COR-L47 (cell line): ENCODE data around the gene CDH4.

Source experiments
- DNase-seq: peaks from one replicate; lab custom pipeline; 2025; lab: John Stamatoyannopoulos, UW

CDH4 gene

DNA sequence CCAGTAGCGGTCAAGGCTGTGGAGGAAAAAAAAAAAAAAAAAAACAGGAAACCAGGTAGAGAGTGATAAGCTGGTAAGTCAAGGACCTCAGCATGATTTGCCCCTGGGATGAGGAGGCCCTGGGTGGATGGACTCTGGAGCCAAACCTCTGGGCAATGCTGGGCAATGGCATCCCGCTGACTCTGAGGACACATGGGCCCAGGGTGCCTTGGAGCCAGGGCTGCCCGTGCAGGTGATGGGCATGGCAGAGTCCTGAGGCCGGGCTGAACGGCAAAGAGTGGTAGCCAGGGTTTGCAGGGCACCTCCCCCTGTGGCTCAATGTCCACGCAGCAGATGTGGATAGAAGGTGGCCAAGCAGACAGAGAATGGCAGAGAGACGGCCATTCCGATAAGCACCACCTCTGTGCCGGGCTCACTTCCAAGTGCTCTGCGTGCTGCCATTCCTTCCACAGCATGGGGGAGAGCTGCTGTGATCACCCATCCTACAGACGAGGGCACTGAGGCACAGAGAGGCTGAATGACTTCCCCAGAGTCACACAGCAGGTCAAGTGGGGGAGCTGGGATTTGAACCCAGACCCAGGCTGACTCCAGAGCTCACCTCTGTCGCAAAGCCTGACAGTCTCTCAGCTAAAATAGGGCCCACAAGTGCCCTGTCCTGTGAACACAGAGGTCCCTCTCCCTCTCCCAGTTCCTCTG, 353.9 kb downstream of the CDH4 start:
- no peak for DNase-seq

GRCh38 chr20:61608275-61609085, 356.4 kb downstream of the CDH4 start:
- DNase-seq = no peak

- no peak for DNase-seq
Measured at GRCh38 chr20:61609461-61609860, 357.4 kb downstream of the CDH4 start.

DNA sequence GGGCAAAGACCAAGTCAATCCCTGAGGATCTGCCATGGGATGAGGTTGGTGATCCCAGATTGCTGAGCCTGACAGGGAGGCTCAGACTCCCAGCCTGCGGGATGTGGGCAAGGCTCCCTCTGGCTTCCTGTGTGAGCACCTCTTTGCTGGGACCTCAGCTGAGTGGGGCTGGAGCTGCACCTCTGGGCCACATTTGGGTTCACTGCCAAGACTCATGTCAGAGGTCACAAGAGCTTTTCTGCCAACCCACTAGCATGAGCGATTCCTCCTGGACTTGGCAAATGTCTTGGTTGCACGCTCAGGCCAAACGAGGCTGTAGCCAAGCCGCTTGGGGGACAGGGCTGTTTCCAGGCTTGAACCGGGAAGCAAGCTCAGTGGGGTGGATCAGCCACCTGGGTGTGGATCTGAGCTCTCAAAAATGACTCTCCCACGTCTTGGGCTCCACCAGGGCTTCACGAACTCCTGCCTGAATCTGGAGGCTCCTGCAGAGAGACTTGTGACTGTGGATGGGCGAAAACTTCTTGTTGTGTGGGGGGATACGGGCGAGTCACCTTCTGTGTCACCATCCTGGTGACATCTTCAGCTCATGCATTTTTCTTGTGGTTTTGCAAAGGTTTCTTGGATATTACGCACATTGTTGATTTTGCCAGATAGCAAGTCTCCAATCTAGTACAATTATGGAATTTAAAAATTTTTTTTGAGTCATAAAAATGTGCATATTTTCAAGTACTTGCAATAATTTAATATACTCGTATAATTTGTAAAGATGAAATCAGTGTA, 359.5 kb downstream of the CDH4 start:
- DNase-seq = no peak

DNA sequence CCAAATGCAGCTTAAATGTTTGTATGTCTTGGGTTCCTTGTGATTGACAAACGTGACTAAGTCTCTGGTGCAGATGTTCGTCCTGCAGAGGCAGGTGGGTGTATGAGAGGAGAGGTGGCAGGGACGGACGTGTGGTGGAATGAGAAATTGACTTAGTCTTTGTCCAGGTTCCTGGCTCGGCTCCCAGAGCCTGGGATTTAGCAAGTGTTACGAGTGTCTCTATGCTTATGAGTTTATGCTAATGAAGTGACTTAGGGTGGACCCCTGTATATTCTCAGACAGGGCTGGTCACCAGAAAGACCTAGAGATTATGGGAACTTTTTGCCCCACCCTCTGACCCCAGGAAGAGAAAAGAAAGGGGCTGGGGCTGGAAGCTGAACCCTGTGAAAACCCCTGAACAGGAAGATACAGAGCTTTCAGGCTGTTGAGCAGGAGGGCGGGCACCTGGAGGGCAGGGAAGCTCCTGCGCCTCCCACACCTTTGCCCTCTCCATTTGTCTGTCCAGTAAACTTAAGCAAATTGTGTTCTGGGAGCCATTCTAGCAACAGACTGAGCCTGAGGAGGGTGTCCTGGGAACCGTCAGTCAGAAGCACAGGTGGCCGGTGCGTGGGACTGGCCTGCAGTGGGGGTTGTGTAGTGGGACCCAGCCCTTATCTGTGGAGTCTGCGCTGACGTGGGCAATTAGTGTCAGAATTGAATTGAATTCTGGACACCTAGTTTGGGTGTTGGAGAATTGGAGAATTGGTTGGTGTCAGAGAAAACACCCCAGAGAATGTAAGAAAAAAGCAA, 362.1 kb downstream of the CDH4 start:
- no peak for DNase-seq

GRCh38 chr20:61614706-61615100, 362.6 kb downstream of the CDH4 start:
- DNase-seq = no peak

- DNase-seq = no peak
Measured at GRCh38 chr20:61615806-61616205, 363.7 kb downstream of the CDH4 start.

GRCh38 chr20:61619751-61620150, 367.7 kb downstream of the CDH4 start:
- DNase-seq = no peak

GRCh38 chr20:61620174-61620573, 368.1 kb downstream of the CDH4 start:
- no peak for DNase-seq

DNA sequence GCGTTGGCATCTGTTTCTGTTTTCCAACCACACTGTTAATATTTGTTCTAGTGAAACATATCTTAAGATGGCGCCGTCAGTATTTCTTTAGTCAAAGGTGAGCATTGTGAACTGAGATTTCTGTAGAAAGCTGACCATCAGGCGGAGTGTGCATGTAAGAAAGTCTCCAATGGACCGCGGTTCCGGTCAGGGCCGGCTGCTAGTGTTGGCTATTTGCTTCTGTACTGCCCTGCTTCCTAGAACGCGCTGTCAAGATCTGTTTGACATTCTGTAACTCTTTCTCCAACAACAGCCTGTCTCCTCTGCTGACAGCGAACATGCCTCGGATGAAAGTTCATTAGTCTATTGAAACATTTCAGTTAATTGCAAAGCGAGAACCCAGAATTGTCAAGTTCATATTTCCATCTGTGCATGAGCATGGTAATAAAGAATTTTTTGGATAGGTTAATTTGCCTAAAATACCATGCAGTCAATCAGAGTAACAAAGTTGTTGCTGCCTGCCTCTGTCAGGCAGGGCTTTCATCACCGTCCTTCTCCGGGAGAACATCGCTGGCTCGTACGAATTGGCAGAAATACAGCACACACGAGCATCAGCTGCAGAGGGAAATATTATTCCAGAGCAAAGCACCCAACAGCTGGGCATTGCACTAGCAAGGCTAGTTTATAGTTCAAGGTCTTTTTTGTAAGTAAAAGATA, 369.1 kb downstream of the CDH4 start:
- DNase-seq = no peak

DNA sequence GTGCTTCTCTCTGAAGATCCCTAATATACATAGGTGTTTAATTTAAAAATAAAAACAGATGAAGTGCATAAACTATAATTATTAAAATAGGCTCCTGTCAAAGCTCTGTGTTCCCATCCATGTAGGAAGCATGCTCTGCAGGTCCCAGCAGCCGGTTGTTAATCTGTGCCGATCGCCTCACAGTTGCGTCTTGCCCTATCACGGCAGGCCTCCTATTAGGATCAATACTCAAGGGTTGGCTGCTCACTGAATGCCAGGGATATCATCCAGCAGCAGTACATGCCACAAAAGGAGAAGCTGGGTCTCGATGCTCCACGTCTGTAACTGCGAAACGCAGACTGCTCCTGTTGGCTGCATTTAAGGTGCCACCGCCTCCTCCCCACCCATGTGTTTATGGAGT, 369.8 kb downstream of the CDH4 start:
- no peak for DNase-seq

GRCh38 chr20:61623451-61623850, 371.4 kb downstream of the CDH4 start:
- DNase-seq = no peak

- DNase-seq = no peak
Measured at GRCh38 chr20:61625246-61625645, 373.2 kb downstream of the CDH4 start.

GRCh38 chr20:61626412-61626811, 374.4 kb downstream of the CDH4 start:
- DNase-seq = no peak

DNA sequence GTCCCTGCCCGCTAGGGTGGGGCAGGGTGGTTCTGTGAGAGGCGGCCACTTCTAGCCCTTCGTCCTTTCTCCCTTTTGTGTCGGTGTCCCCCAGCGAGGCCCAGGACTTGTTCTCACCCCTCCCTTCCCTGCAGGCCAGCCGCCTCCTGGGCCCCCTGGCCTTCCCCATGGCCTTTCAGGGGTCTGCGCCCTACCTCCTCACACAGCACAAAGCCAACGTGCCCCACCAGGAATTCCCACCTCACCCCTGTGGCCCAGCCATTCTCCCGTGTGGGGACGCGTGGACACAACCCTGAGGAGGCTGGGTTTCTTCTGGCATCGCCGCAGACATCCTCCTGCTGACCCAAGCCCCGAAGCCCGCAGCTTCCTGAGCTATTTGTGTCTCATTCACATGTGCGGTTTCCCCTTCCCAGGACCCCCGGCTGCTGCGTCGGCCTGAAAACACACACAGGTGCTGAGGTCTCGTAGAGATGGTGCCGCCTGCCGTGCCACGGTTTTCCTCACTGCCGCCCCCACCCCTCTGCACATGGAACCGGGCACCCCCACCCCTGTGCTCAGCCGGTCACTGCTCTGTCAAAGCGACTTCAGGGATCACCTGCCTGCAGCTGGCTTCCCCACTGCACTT, 375.8 kb downstream of the CDH4 start:
- no peak for DNase-seq

DNA sequence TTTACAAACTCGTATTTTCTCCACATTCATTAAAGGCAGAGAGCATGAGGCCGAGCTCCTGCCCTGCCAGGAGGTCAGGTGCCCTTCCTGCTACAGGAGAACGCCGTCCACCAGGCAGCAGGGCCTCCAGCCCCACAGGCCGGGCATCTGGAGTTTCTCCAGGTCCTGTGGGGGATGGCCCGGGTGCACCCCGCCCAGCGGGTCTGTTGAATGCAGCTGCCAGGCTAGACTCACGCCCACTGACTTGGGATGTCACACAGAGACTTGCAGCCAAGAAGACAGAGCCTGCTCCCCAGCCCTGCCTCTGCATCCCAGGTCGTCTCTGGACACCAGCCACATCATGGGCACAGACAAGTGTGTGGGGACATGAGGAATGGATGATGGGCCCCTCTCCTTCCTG, 376.4 kb downstream of the CDH4 start:
- DNase-seq = no peak

GRCh38 chr20:61628901-61629601, 377.0 kb downstream of the CDH4 start:
- DNase-seq = no peak

GRCh38 chr20:61629602-61630390, 377.7 kb downstream of the CDH4 start:
- peak; percentile 11 for DNase-seq

DNA sequence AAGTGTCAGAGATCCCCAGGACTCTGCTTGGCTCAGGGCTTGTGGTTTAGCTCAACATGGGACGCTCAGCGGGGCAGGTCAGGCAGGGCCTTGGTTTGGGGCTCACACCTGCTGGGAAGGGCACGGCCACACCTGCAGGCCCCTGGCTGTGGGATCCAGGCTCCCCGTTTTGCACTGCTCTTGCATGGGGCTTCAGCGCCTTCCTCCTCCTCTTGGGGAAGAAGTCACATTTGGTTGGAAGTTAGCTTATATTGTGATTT, 378.3 kb downstream of the CDH4 start:
- no peak for DNase-seq

DNA sequence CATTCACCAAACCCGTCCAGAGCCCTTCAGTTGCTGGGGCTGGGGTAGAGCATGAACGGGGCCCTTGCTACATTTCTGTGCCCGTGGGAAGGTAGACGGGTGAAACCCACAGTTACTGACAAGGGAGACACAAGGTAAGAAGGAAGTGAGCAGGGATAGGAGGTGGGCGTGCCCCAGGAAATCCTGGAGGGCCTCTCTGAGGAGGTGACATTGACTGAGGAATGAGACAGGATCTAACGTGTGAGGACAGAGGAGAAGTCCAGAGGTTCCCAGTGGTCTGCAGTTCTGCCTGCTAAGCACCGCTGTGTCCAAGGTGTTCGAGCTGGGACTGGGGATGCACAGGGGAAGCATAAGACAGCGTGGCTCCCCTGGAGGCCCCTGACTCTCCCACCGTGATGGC, 378.8 kb downstream of the CDH4 start:
- DNase-seq = no peak
